IPS-20b (cell line): ENCODE results near the gene GFPT2.

ENCODE experiments used
- H3K27ac ChIP-seq: one replicate; pipeline ENCODE4 v1.5.1; 2013; ENCODE audit warnings: low read length
- H3K27me3 ChIP-seq: 2 replicates; pipeline ENCODE4 v1.6.1; 2013; ENCODE audit warnings: mild to moderate bottlenecking, low read length, inconsistent platforms; ENCODE audit not compliant: insufficient read depth
- H3K36me3 ChIP-seq: 2 replicates; pipeline ENCODE4 v1.6.1; 2013; ENCODE audit warnings: low read depth, mild to moderate bottlenecking, inconsistent platforms, low read length, moderate library complexity; ENCODE audit not compliant: insufficient read depth
- H3K4me1 ChIP-seq: 2 replicates; pipeline ENCODE4 v1.6.1; 2013; ENCODE audit warnings: mild to moderate bottlenecking, control low read depth, inconsistent platforms, low read length, moderate library complexity; ENCODE audit not compliant: insufficient read depth
- H3K4me3 ChIP-seq: 2 replicates; pipeline ENCODE4 v1.5.1; 2013; ENCODE audit warnings: mild to moderate bottlenecking, low read length, inconsistent platforms
- H3K9ac ChIP-seq: 2 replicates; pipeline ENCODE4 v1.6.1; 2013; ENCODE audit warnings: low read depth, mild to moderate bottlenecking, inconsistent platforms, low read length, moderate library complexity
- H3K9me3 ChIP-seq: 2 replicates; pipeline ENCODE4 v1.6.1; 2013; ENCODE audit warnings: mild to moderate bottlenecking, low read depth, low read length, inconsistent platforms; ENCODE audit not compliant: insufficient read depth

The GFPT2 gene

DNA sequence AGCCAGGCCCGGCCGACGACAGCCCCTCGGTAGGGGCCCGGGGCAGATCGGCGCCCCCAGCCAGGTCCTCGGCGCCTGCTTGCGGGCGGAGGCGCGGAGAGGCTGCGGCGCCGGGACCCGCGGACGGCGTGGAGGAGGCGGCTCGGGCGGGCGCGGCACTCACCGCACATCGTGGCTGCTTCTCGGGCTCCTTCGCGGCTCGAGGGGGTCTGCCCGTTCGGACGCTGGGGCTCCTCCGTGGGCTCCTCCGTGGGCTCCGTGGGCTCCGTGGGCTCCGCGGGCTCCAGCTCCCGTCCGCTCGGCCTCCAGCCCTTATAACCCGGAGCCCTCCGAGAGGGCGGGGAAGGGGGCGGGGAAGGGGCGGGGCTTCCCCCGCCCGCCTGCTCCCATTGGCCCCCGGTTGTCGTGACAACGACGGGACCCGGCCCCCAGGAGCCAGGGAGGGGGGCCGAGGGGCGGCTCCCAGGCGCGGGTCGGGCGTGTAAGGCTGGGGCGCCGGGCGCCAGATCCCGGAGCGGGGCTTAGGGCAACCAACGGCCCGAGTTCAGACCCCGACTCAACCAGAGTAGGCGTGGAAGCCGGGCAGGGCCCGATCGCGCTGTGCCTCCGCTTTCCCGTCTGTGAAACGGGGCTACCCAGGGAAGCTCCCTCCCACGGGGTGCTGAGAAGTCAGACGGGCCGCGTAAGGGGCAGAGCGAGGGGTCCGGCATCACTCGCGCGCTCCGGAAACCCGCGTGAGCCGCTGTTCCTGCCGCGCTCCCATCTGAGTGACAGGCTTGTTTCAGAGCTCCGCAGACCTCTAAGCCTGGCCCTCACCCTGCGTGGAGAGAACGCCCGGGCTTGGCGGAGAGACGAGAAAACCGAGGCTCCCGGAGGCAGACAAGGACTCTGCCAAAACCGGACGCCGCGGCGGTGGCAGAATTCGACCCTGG, at the start of gene GFPT2:
Gene GFPT2, minus strand, starts transcription at position 289 of the 932 bp plus-strand sequence. Its CDS starts 119 bp downstream, at position 170.
- peak within 1 kb of the TSS; percentile 82 for H3K4me3 ChIP-seq
- no peaks in the 10 kb centered on the region for H3K9me3 ChIP-seq
- no peak within 1 kb of the TSS for H3K27ac ChIP-seq
- H3K9ac ChIP-seq: peak within 1 kb of the TSS; percentile 76; the same call in 1 of the 2 replicates
- H3K27me3 ChIP-seq: peaks cover 32% of the 10 kb centered on the region
- H3K4me1 ChIP-seq: peaks cover 28% of the 10 kb centered on the region
- peaks cover 9% of the 10 kb centered on the region; the same call in 1 of the 2 replicates for H3K36me3 ChIP-seq

DNA sequence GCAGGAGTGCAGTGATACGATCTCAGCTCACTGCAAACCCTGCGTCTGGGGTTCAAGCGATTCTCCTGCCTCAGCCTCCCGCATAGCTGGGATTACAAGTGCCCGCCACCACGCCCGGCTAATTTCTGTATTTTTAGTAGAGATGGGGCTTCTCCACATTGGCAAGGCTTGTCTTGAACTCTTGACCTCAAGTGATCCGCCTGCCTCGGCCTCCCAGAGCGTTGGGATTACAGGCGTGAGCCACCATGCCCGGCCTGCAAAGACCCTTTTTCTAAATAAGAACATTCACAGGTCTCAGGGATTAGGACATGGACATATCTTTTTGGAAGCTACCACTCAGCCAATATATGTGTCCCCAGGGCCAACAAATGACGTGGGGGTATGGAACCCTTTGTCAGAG, 49.6 kb upstream of the GFPT2 start:
- Histone ChIP-seq H3K27me3 (no peaks in the 10 kb centered on the region), H3K9ac (no peak overlapping the region), H3K4me1 (no peaks in the 10 kb centered on the region), H3K27ac (no peak overlapping the region), H3K4me3 (no peak overlapping the region), H3K9me3 (no peaks in the 10 kb centered on the region), H3K36me3 (no peaks in the 10 kb centered on the region)

DNA sequence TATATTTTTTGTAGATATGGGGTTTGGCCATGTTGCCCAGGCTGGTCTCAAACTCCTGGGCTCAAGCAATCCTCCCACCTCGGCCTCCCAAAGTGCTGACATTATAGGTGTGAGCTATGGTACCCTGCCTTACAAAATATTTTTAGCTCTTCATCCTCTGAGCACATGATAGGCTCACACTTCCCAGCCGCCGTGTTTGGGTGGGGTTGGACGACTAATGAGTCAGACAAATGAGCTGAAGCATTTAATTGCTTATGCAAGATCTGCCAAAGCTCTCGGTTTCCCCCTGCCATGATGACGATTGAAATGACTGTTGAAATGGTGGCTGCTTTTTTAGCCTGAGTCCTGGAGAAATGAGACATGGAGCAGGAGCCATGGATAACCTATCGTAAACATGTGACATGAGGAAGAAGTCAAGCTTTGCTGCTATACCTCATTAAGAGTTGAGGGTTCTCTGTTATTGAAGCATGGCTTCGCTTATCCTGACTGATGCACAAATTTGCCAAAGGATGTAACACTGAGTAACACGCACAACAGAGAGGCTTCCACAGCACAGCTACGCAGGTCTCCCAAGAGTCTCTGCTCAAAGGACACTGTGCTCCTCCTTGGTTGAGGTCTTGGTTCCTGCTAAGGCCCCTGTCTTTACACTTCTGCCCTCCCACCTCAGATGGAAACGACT, 48.2 kb upstream of the GFPT2 start:
- Histone ChIP-seq H3K27ac (no peak overlapping the region), H3K4me3 (no peak overlapping the region), H3K4me1 (no peaks in the 10 kb centered on the region)

DNA sequence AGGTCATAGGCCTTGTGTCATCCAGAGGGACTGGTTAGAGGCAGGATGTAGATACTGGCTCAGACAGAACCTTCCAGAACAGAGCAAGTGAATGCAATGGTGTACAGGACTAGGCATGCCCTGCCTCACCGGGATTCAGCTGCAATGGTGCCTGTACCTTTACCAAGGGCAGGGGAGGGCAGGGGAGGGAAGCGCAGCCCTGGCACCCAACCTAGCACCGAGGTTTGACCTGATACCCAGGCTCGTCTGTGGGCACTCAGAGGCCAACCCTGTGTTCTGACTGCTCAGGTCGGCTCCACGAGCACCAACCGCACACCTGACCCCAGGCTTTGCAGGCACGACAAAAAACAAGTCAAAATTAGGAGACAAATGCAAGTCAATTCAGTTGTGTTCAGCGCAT, 47.3 kb upstream of the GFPT2 start:
- no peak overlapping the region for H3K9ac ChIP-seq
- H3K9me3 ChIP-seq: no peaks in the 10 kb centered on the region
- H3K27ac ChIP-seq: no peak overlapping the region
- no peaks in the 10 kb centered on the region for H3K4me1 ChIP-seq
- H3K27me3 ChIP-seq: no peaks in the 10 kb centered on the region
- no peaks in the 10 kb centered on the region for H3K36me3 ChIP-seq
- H3K4me3 ChIP-seq: no peak overlapping the region

More for the DNA sequence above, 48.2 kb upstream of the GFPT2 start:
- H3K27me3 ChIP-seq: no peaks in the 10 kb centered on the region
- no peak overlapping the region for H3K9ac ChIP-seq
- H3K9me3 ChIP-seq: no peaks in the 10 kb centered on the region
- H3K36me3 ChIP-seq: no peaks in the 10 kb centered on the region

DNA sequence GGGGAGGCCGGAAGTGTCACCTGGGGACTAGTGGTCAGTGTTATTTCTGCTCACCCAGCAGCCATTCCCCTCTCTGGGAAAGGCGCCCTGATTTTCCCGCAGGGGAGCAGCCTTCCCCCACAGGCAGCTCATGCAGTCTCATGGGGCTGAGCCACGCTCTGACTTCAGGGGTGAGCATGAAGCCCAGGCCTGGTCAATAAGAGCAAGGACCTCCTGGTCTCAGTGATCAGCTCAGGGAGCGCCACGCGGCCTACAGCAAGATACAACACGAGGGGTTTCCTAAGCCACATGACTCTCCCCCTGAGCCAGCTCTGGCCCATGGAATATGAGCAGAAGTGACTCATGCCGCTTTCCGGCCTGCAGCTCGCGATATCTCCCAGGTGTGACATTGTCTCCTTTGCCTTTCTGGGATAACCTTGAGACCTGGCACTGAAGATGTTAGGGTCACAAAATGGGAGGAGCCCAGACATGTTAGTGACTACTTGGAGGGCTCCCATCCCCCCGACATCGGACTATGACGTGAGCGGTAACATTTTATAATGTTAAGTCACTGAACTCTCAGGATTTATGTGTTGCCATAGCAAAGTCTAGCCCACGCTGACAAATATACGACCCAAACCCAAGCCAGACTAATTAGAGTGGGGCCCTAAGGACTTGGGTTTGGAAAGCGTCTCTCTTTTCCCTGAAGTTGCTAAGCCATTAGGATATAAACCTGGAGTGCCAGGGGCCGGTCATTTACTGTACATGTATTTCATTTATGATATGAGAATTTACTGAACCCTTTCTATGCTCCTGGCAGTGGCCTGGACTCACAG, 46.5 kb upstream of the GFPT2 start:
- no peak overlapping the region for H3K27ac ChIP-seq
- no peak overlapping the region for H3K9ac ChIP-seq
- no peaks in the 10 kb centered on the region for H3K4me1 ChIP-seq
- H3K27me3 ChIP-seq: no peaks in the 10 kb centered on the region
- H3K36me3 ChIP-seq: no peaks in the 10 kb centered on the region
- no peak overlapping the region for H3K4me3 ChIP-seq
- no peaks in the 10 kb centered on the region for H3K9me3 ChIP-seq

DNA sequence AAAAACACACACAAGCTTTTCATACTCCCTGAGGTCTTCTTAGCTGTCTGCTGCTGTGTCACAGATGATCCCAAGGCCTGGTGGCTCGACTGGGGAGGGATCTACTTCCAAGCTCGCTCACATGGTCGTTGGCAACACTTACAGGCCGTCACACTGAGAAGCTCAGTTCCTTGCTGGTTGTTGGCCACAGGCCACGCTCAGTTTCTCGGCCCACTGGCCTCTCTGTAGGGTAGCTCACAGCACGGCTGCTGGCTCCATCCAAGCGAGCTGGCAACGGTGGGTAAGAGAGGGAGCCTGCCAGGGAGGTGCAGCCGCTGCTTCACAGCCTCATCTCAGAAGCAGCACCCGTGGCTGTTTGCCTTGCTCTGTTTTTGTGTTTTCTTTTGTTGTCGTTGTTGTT, 43.8 kb upstream of the GFPT2 start:
- H3K27ac ChIP-seq: no peak overlapping the region
- no peaks in the 10 kb centered on the region for H3K4me1 ChIP-seq
- H3K27me3 ChIP-seq: no peaks in the 10 kb centered on the region
- H3K9me3 ChIP-seq: no peaks in the 10 kb centered on the region
- no peak overlapping the region for H3K9ac ChIP-seq
- H3K36me3 ChIP-seq: no peaks in the 10 kb centered on the region
- H3K4me3 ChIP-seq: no peak overlapping the region

DNA sequence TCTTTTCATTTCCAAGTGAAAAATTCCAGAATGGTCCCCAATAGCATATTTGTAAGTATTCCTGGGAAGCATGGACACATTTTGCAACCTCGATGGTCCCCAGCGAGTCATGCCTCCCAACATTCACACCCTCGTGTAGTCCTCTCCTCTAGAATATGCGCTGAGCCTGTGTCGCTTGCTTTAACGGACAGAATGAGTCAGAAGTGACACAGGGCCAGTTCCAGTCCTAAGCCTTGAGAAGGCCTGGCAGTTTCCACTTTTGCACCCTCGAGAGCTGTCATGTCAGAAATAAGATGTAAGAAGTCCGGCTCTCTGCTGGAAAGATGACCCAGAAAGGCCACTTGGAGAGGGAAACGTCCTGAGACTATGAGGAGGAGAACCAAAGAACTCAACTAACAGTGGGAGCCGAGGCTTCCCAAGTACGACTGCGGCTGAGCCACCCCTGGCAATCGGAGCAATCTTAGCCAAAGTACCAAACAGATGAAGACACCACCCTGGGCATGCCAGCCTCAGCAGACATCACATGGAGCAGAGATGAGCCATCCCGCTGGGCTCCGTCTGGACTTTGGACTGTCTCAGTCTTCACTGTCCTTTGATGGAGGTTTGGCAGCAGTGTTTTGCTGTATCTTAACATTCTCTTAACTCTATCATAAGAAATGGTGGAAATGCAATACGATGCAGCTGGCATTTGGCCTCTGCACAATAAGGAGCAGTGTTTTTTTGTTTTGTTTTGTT, 42.6 kb upstream of the GFPT2 start:
- Histone ChIP-seq H3K36me3 (no peaks in the 10 kb centered on the region), H3K4me1 (no peaks in the 10 kb centered on the region), H3K9ac (no peak overlapping the region), H3K27ac (no peak overlapping the region), H3K9me3 (no peaks in the 10 kb centered on the region), H3K27me3 (no peaks in the 10 kb centered on the region), H3K4me3 (no peak overlapping the region)

DNA sequence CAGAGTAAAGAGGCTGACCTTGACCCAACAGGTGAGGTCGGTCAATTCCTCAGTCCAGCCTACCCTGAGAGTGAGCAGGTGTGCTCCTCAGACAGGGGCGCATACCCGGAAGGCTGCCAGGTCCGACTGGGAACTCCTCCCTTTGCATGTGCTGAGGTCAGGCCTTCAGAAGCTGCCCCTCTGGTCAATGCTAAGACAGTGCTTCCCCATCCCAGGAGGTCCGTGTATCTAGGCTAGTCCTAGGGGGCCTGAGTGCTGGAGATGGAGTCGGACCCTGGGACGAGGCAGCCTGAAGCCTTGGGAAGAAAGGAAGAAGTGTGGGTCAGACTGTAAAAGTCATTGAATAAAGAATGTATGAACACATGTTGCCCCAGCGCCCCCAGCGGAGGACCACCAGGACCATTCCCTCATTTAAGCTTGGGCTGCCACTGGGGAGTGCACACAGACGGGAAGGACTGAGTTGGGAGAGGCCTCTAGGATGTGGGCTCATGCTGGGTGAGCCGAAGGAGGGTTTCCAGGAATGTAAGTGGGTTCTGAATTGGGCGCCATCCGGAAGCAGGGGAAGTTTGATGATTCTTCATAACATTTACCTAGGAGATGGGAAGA, 41.0 kb upstream of the GFPT2 start:
- no peaks in the 10 kb centered on the region for H3K9me3 ChIP-seq
- H3K36me3 ChIP-seq: no peaks in the 10 kb centered on the region
- no peaks in the 10 kb centered on the region for H3K27me3 ChIP-seq
- no peak overlapping the region for H3K4me3 ChIP-seq
- no peak overlapping the region for H3K27ac ChIP-seq
- H3K9ac ChIP-seq: no peak overlapping the region
- no peaks in the 10 kb centered on the region; the same call in 1 of the 2 replicates for H3K4me1 ChIP-seq

DNA sequence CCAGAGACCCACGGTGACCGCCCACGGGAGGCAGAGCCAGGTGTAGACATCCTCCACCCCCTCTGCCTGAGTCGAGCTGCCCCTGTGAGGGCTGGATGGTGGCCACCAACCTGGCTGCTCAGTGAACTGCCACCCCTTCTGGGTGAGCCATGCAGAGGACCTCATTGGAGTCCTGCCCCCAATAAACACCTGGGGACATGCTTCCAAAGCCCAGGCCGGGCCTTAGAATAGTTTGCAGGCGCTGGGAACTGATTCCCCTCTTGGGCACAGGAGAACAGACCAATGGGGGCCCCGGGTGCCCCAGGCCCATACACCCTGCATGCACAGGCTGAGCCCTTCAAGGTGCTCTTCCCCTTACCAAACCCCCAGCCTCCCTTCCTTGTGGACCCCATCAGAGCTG, 38.1 kb upstream of the GFPT2 start:
- no peaks in the 10 kb centered on the region for H3K36me3 ChIP-seq
- H3K27ac ChIP-seq: no peak overlapping the region
- no peak overlapping the region for H3K4me3 ChIP-seq
- H3K27me3 ChIP-seq: no peaks in the 10 kb centered on the region
- H3K4me1 ChIP-seq: no peaks in the 10 kb centered on the region; the same call in 1 of the 2 replicates
- H3K9ac ChIP-seq: no peak overlapping the region
- no peaks in the 10 kb centered on the region for H3K9me3 ChIP-seq

DNA sequence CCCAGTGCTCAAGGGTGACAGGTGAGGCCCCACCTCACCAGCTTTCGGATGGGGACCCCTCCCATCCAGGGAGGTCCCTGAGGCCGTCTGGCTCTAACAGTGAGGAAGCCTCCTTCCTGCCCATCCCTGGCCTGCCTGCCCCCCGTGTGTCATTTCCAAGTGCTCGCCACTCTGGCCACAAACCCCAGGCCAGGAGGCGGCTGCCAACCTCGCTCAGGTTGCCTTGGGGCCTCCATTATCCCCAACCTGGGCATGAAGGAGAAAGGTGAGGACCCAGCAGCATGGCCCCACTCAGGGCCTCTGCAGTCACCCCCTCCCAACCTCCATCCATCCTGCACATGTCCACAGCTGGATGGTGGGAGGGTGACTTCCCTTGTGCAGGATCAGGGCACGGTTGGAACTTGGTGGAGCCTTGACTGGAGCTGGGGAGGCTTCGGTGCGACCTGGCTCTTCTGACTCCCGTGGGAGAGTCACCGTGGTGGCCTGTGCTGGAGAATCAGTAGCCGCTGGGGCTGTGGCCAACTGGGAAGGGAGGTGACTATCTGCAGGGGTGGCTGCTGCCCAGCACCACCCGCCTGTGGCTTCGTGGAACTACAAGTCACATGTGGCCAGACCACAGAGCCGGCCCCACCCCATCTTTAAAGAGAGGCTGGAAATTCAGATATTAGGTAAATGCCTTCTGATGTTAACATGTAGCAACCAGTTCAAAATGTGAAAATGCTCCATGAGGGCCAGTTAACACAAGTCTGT, 37.5 kb upstream of the GFPT2 start:
- H3K27ac ChIP-seq: no peak overlapping the region
- no peak overlapping the region for H3K4me3 ChIP-seq
- H3K4me1 ChIP-seq: no peaks in the 10 kb centered on the region; the same call in 1 of the 2 replicates
- no peak overlapping the region for H3K9ac ChIP-seq
- H3K9me3 ChIP-seq: no peaks in the 10 kb centered on the region
- no peaks in the 10 kb centered on the region for H3K27me3 ChIP-seq
- no peaks in the 10 kb centered on the region for H3K36me3 ChIP-seq
